Fibroblast of the conjunctiva (primary cell): ENCODE results near the gene LRRC7.
"Not testable (repeated sequence)": the region's sequence is repeated elsewhere in the genome, so short reads cannot be mapped to it uniquely, and the experiment has no call there.

ENCODE experiments used
- DNase-seq: peaks from one replicate; pipeline ENCODE4 v3.0.0-alpha.2; 2010; ENCODE audit warnings: low read depth

LRRC7 gene

GRCh38 chr1:69888016-69888415 is 320.3 kb downstream of the LRRC7 start:
- not testable (repeated sequence) for DNase-seq

GRCh38 chr1:69888657-69889056 is 320.9 kb downstream of the LRRC7 start:
- no peak for DNase-seq

- no peak for DNase-seq
Observed at GRCh38 chr1:69898403-69898947, 330.8 kb downstream of the LRRC7 start.

DNA sequence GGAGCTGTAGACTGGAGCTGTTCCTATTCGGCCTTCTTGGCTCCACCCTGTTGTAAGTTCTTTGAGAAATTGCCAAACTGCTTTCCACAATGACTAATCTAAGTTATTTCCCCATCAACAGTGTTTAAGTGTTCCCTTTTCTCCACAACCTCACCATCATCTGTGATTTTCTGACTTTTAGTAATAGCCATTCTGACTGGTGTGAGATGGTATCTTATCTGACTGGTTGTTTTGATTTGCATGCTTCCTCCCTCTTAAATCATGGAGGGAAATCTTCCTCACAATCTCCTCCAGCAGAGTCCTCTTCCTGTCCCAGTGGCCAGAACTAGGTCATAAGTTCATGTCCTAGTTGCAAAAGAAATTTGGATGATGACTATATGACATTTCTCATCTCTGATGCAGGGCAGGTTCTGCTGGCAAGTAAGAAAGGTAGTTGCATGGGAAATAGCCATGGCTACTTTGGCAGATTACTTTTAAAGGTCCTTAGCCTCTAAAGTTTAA is 343.6 kb downstream of the LRRC7 start:
- DNase-seq = peak; percentile 75

- DNase-seq = peak; percentile 60
Observed at GRCh38 chr1:69913977-69914376, 346.3 kb downstream of the LRRC7 start.

DNA sequence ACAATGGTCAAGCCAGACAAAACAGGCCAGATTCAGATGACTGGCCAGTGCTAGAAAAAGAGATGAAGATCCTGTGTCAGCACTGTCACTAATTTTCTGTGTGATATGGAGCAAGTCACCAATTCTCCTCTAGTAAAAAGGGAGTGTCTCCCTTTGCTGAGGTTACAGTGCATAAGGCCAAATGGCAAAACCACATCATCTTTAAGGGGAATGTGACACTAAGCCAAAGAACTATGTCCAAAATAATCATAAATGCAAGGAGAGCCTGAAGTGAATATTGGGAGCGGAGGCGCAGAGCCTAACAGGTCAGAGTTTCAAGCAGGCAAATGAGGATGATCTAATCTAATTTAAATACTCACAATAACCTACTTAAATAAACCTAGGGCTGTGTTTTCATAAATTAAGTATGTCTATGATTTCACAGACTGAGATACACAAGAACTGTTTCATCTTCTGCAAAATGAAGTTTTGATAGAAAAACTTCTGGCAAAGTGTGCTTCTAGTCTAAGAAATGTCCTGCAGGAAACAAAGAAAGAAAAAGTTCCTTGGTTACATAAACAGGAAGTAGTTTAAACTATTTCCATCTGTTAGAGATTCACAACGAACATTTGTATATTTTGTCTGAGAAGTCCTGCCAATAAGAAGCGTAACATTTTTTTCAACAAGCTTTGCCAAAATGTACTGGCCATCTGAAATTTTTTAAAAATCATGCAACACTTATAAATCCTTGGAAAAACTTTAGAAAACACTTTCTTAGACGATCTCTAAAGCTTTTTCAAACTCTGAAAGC is 347.4 kb downstream of the LRRC7 start:
- peak; percentile 63 for DNase-seq

DNA sequence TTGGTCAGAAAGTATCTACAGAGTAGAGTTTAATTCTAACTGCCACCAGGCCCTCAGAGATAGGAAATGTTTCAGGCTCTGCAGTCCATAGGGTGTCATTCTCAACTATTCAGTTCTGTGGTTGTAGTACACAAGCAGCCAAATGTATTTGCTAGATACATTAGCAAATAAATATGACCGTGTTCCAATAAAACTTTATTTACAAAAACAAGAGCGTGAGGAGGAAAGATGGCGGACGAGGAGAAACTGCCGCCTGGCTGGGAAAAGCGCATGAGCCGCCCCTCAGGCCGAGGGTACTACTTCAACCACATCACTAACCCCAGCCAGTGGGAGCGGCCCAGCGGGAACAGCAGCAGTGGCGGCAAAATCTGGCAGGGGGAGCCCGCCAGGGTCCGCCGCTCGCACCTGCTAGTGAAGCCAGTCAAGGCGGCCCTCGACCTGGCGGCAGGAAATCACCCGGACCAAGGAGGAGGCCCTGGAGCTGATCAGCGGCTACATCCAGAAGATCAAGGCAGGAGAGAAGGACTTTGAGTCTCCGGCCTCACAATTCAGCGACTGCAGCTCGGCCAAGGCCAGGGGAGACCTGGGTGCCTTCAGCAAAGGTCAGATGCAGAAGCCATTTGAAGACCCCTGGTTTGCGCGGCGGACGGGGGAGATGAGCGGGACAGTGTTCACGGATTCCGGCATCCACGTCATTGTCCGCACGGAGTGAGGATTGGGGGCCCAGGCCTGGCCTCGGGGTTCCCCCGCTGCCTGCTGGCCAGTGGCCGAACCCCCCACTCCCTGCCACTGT is 351.6 kb downstream of the LRRC7 start:
- no peak for DNase-seq

DNA sequence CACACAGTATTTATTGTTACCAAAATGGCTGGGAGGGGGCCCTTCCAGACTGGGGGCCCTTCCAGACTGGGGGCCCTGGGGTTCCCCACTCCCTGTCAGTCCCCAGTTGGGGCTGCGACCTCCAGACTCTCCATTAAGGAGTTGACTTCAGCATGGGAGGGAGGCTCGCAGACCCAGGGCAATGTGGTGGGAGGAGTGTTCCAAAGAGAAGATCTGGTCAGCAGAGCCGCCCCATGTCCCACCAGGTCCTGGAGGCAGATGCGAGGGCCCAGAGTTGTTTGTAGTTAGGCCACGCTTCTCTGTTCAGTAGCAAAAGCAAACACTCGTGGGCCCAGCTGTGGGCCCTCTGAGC is 352.2 kb downstream of the LRRC7 start:
- no peak for DNase-seq

DNA sequence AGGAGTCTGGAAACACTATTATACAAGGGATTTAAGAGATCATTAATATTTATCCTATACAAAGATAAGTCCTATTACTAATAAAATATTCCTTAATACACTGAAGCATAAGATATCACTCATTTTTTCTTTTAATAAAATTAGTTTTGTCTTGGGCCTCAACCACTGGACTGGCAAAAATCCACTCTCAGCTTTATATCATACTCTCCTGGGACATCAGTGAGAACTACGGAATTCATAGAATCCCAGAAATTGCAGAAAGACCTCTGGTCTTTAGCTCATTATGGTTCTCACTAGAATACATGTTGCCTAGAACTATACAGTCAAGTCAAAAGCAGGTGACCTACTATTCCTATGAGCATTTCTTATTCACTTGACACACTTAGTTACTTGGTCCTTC is 352.7 kb downstream of the LRRC7 start:
- DNase-seq = no peak

DNA sequence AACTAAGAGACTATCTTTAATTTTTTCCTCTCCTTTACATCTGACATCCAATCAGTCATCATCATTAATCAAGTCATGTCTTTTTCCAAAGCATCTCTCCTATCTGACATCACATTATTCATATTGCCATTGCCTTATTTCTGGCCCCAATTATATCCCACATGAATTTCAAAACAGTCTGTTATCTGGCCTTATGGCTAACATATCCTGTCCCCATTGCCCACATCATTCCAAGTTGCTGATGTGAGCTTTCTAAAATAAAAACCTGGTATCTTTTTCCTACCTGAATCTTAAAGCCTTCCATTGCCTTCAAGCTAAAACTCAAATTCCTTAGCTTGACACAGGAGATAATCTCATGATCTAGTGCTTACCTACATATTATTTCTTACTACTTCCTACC is 353.8 kb downstream of the LRRC7 start:
- DNase-seq = no peak

DNA sequence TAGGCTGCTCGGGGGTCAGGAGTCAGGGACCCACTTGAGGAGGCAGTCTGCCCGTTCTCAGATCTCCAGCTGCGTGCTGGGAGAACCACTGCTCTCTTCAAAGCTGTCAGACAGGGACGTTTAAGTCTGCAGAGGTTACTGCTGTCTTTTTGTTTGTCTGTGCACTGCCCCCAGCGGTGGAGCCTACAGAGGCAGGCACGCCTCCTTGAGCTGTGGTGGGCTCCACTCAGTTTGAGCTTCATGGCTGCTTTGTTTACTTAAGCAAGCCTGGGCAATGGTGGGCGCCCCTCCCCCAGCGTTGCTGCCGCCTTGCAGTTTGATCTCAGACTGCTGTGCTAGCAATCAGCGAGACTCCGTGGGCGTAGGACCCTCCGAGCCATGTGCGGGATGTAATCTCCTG is 360.5 kb downstream of the LRRC7 start:
- DNase-seq = not testable (repeated sequence)

GRCh38 chr1:69929308-69930057 is 361.8 kb downstream of the LRRC7 start:
- no peak for DNase-seq

DNA sequence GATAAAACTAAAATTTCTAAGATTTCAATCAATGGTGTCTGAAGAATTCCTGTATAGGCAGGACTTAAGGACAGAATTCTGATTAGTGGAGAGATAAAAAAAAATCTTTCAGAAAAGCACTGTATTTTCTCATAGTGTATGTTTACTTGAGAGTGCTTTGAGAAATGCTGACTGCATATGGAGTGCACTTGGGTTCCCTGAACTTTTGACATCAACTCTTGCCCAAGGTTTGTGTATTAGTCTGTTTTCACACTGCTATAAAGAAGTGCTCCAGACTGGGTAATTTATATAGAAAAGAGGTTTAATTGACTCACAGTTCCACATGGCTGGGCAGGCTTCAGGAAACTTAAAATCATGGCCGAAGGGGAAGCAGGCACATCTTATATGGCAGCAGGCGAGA is 362.7 kb downstream of the LRRC7 start:
- no peak for DNase-seq

DNA sequence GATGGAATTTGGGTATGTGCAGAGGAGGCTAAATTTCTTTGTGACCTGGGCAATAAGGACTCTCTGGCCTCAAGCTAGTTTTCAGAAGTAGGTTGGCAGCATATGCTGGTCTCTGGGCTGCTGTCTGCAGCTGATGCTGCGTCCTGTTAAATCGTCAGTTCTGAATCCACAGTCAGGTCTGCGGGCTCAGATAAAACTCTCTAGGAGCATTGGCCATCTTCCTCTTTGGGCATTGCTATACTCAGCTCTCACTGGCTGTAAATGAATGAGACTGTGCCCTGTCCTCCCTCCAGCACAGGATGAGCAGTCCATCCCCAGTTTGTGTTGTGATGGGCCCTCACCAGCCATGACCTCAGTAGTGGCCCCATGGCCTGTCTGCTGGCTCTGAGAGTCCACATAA is 365.0 kb downstream of the LRRC7 start:
- no peak for DNase-seq

GRCh38 chr1:69940231-69940630 is 372.5 kb downstream of the LRRC7 start:
- DNase-seq = no peak

GRCh38 chr1:69940816-69941215 is 373.1 kb downstream of the LRRC7 start:
- DNase-seq = no peak

GRCh38 chr1:69943030-69943429 is 375.3 kb downstream of the LRRC7 start:
- DNase-seq = no peak

- DNase-seq = no peak
Observed at GRCh38 chr1:69946935-69947334, 379.2 kb downstream of the LRRC7 start.

DNA sequence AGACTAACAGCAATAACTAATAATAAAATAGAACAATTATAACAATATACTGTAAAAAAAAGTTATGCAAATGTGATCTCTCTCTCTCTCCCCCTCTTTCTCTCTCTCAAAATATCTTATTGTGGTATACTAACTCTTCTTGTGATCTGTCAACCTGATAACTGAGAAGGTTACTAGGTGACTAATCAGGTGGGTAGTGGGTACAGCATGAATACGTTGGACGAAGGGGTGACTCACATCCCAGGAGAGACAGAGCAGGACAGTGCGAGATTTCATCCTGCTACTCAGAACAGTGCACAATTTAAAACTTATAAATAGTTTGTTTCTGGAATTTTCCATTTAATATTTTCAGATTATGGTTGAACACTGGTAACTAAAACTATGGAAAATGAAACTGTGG is 380.1 kb downstream of the LRRC7 start:
- no peak for DNase-seq

- DNase-seq = no peak
Observed at GRCh38 chr1:69952676-69953075, 385.0 kb downstream of the LRRC7 start.

- DNase-seq = not testable (repeated sequence)
Observed at GRCh38 chr1:69962452-69962851, 394.7 kb downstream of the LRRC7 start.

- no peak for DNase-seq
Observed at GRCh38 chr1:69967245-69967766, 399.6 kb downstream of the LRRC7 start.
